Measurements from ENCODE around the gene OTOG.

Gene OTOG

GRCh38 chr11:17543041-17543440, 4.0 kb upstream of the OTOG start:
- no peaks in the 10 kb centered on the region for H3K27me3 ChIP-seq (ENCODE audit: insufficient read depth, low read depth)
- no peak overlapping the region for H3K4me2 ChIP-seq

GRCh38 chr11:17543574-17544180, 3.4 kb upstream of the OTOG start:
- Histone ChIP-seq H3K4me1 (ENCODE audit: low read depth, poor library complexity, severe bottlenecking) (no peaks in the 10 kb centered on the region), H4K20me1 (ENCODE audit: insufficient read depth) (no peaks in the 10 kb centered on the region), H3K79me2 (ENCODE audit: insufficient read depth, low read depth) (no peaks in the 10 kb centered on the region), H3K4me2 (no peak overlapping the region), H3K36me3 (ENCODE audit: insufficient read depth) (no peaks in the 10 kb centered on the region), H3K4me3 (IDR thresholded peaks at IDR 0.05; ENCODE audit: insufficient read depth, low read depth, low read length) (no peak overlapping the region), H3K9ac (no peak overlapping the region), H2AFZ (ENCODE audit: low read depth) (no peak overlapping the region), H3K27me3 (ENCODE audit: insufficient read depth, low read depth) (no peaks in the 10 kb centered on the region), H3K27ac (no peak overlapping the region)
- TF ChIP-seq CTCF (conservative IDR thresholded peaks at IDR 0.05; ENCODE audit: low read depth, low read length) = no peak

More at GRCh38 chr11:17543041-17543440, 4.0 kb upstream of the OTOG start:
- Histone ChIP-seq H3K27ac (no peak overlapping the region), H3K4me1 (ENCODE audit: low read depth, poor library complexity, severe bottlenecking) (no peaks in the 10 kb centered on the region), H2AFZ (ENCODE audit: low read depth) (no peak overlapping the region), H3K9ac (no peak overlapping the region), H3K4me3 (IDR thresholded peaks at IDR 0.05; ENCODE audit: insufficient read depth, low read depth, low read length) (no peak overlapping the region), H4K20me1 (ENCODE audit: insufficient read depth) (no peaks in the 10 kb centered on the region), H3K36me3 (ENCODE audit: insufficient read depth) (no peaks in the 10 kb centered on the region), H3K79me2 (ENCODE audit: insufficient read depth, low read depth) (no peaks in the 10 kb centered on the region)
- no peak for TF ChIP-seq CTCF (conservative IDR thresholded peaks at IDR 0.05; ENCODE audit: low read depth, low read length)

DNA sequence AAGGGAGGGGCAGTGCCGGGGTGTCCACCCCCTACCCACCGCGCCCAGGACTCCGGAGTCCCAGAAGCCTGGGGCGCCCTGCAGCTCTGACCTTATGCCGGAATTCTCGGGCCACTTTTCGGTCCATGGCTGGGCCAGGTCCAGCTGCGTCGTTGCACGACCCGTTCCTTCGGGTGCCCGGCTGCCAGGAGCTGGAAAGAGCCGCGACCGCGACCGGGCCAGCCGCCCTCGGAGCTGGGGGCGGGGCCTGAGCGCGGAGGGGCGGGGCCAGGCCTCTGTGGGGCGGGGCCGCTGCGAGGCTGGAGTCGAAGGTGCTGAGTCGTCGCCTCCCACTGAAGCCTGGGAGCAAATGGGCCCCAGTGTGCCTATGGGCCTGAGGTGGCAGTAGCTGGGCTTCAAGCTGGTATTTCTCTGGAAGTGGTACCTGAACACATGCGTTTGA, 2.9 kb upstream of the OTOG start, which contains the start of gene USH1C:
USH1C (minus strand) TSS at position 236 of the 442 bp plus-strand sequence; CDS start at position 127, 109 bp downstream.
- TF ChIP-seq CTCF (conservative IDR thresholded peaks at IDR 0.05; ENCODE audit: low read depth, low read length) = no peak
- Histone ChIP-seq H4K20me1 (ENCODE audit: insufficient read depth) (no peaks in the 10 kb centered on the region), H3K36me3 (ENCODE audit: insufficient read depth) (no peaks in the 10 kb centered on the region), H3K79me2 (ENCODE audit: insufficient read depth, low read depth) (no peaks in the 10 kb centered on the region), H3K4me3 (IDR thresholded peaks at IDR 0.05; ENCODE audit: insufficient read depth, low read depth, low read length) (no peak within 1 kb of the TSS), H3K9ac (no peak within 1 kb of the TSS), H3K4me1 (ENCODE audit: low read depth, poor library complexity, severe bottlenecking) (no peaks in the 10 kb centered on the region), H3K27me3 (ENCODE audit: insufficient read depth, low read depth) (no peaks in the 10 kb centered on the region), H2AFZ (ENCODE audit: low read depth) (no peak within 1 kb of the TSS), H3K27ac (no peak within 1 kb of the TSS), H3K4me2 (no peak within 1 kb of the TSS)

DNA sequence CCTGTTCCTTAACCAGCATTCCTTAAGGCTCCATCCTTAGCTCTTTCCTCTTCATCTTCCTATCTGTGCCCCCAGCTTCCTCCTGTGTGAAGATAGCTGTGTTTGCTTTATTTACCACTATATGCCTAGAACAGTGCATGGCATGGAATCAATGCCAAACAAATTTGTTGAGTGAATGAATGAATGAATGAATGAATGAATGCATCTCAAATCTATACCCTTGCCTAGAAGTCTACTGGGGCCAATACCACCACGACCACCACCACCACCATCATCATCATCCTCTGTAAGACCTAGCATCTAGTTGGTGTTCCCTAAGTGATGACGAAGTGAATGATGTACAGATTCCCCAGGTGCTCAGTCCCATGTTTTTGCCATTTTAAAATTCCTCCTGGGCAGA, 819 bp upstream of the OTOG start:
- Histone ChIP-seq H3K4me2 (no peak overlapping the region), H3K36me3 (ENCODE audit: insufficient read depth) (no peaks in the 10 kb centered on the region), H3K27me3 (ENCODE audit: insufficient read depth, low read depth) (no peaks in the 10 kb centered on the region), H3K4me1 (ENCODE audit: low read depth, poor library complexity, severe bottlenecking) (no peaks in the 10 kb centered on the region), H3K79me2 (ENCODE audit: insufficient read depth, low read depth) (no peaks in the 10 kb centered on the region), H4K20me1 (ENCODE audit: insufficient read depth) (no peaks in the 10 kb centered on the region), H3K27ac (no peak overlapping the region), H3K4me3 (IDR thresholded peaks at IDR 0.05; ENCODE audit: insufficient read depth, low read depth, low read length) (no peak overlapping the region), H3K9ac (no peak overlapping the region), H2AFZ (ENCODE audit: low read depth) (no peak overlapping the region)
- no peak for TF ChIP-seq CTCF (conservative IDR thresholded peaks at IDR 0.05; ENCODE audit: low read depth, low read length)

Measured in KMS-11 (cell line).